Neural progenitor cell (in vitro differentiated cells): ENCODE data around the gene BMP3. TPM values are rescaled to one million over a fixed set of nuclear protein-coding genes. Genes with fewer than 3 reads are reported as not detected.

Experiments
- DNase-seq: peaks from one replicate; pipeline ENCODE4 v3.0.0-alpha.2; 2016; ENCODE audit warnings: low spot score
- H2AFZ ChIP-seq: fragments of 200-600 bp; sonication (generic); replicated peaks from 2 replicates; pipeline ENCODE4 v1.6.1; 2016; ENCODE audit warnings: antibody characterized with exemption
- H3F3A ChIP-seq: fragments of 200-600 bp; sonication (generic); 2 replicates; pipeline ENCODE4 v1.6.1; 2016; ENCODE audit warnings: antibody characterized with exemption, low read depth
- H3K27ac ChIP-seq: fragments of 200-600 bp; sonication (generic); 2 replicates; pipeline ENCODE4 v1.5.1; 2016; ENCODE audit warnings: mild to moderate bottlenecking
- H3K27me3 ChIP-seq: fragments of 200-600 bp; sonication (generic); 2 replicates; pipeline ENCODE4 v1.6.1; 2016; ENCODE audit warnings: mild to moderate bottlenecking, moderate library complexity
- H3K36me3 ChIP-seq: fragments of 200-600 bp; sonication (generic); 2 replicates; pipeline ENCODE4 v1.5.1; 2016
- H3K4me1 ChIP-seq: fragments of 200-600 bp; sonication (generic); 2 replicates; pipeline ENCODE4 v1.6.1; 2016; ENCODE audit warnings: mixed run types
- H3K4me2 ChIP-seq: fragments of 200-600 bp; sonication (generic); 2 replicates; pipeline ENCODE4 v1.6.1; 2016
- H3K4me3 ChIP-seq: fragments of 200-600 bp; sonication (generic); 2 replicates; pipeline ENCODE4 v1.5.1; 2016
- H3K79me2 ChIP-seq: fragments of 200-600 bp; sonication (generic); 2 replicates; pipeline ENCODE4 v1.6.1; 2016; ENCODE audit warnings: low read depth
- H3K9ac ChIP-seq: fragments of 200-600 bp; sonication (generic); 2 replicates; pipeline ENCODE4 v1.6.1; 2016
- H3K9me3 ChIP-seq: fragments of 200-600 bp; sonication (generic); 2 replicates; pipeline ENCODE4 v1.5.1; 2016; ENCODE audit warnings: low read depth
- H4K20me1 ChIP-seq: fragments of 200-600 bp; sonication (generic); 2 replicates; pipeline ENCODE4 v1.6.1; 2016; ENCODE audit warnings: low read depth
- H3K27ac Mint-ChIP-seq: 3 replicates; pipeline ENCODE4 v1.8.0; 2021; ENCODE audit warnings: mixed read lengths
- H3K27me3 Mint-ChIP-seq: 2 replicates; pipeline ENCODE4 v1.8.0; 2022; ENCODE audit warnings: low read depth, mild to moderate bottlenecking, inconsistent platforms, moderate library complexity, mixed read lengths; ENCODE audit not compliant: insufficient read depth
- H3K36me3 Mint-ChIP-seq: 3 replicates; pipeline ENCODE4 v1.8.0; 2021; ENCODE audit warnings: mixed read lengths
- H3K4me1 Mint-ChIP-seq: 3 replicates; pipeline ENCODE4 v1.8.0; 2021; ENCODE audit warnings: mixed read lengths
- H3K4me3 Mint-ChIP-seq: 3 replicates; pipeline ENCODE4 v1.8.0; 2021; ENCODE audit warnings: mild to moderate bottlenecking, moderate library complexity, mixed read lengths
- H3K9me3 Mint-ChIP-seq: 3 replicates; pipeline ENCODE4 v1.8.0; 2020; ENCODE audit warnings: mixed read lengths
- EZH2 ChIP-seq: fragments of 200-600 bp; sonication (generic); IDR thresholded peaks from 2 replicates; pipeline ENCODE4 v1.6.1; 2017; ENCODE audit warnings: antibody characterized with exemption, mild to moderate bottlenecking, moderate library complexity
- EZH2phosphoT487 ChIP-seq: fragments of 200-600 bp; sonication (generic); IDR thresholded peaks from 2 replicates; pipeline ENCODE4 v1.6.1; 2017; ENCODE audit warnings: antibody characterized with exemption
- total RNA-seq: library from RNA; depleted of rRNA; stranded (reverse); fragments of >200 nt; gene quantifications from 2 replicates; pipeline ENCODE4 v1.2.3, GENCODE V29; 2015; ENCODE audit warnings: low replicate concordance
- TF ChIP-seq, protein P1 (sequence below): fragments of 200-600 bp; sonication (generic); IDR thresholded peaks from 2 replicates; pipeline ENCODE4 v1.5.1; 2017; ENCODE audit warnings: antibody characterized with exemption, mild to moderate bottlenecking

The BMP3 gene
- total RNA-seq, 1 donor from 2014 or later, result not detected

DNA sequence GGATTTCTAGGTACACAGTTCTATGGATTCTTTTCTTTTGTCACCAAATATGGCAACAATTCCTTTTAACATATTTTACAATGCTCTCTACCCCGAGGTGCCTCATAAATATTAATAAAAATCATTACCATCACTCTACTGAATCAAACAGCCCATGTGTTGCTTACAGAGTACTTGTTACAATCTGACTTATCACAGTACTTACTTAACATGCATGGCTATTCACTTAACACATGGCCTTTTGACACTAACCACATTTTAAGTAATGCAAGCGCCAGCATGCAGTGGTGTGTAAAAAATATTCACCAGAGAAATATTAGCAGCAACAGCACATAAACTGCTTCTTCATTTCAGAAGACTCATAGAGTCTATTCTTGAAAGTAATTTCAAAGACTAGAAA lies 64.9 kb downstream of the BMP3 start:
- Mint-ChIP-seq H3K36me3 (no peaks in the 10 kb centered on the region), H3K4me1 (peaks cover 8% of the 10 kb centered on the region), H3K4me3 (no peak overlapping the region), H3K27me3 (no peaks in the 10 kb centered on the region), H3K27ac (no peak overlapping the region), H3K9me3 (no peaks in the 10 kb centered on the region)
- no peak overlapping the region for H2AFZ ChIP-seq
- no peak overlapping the region for H3K27ac ChIP-seq
- H3K4me2 ChIP-seq, result no peak overlapping the region
- H3K4me1 ChIP-seq, result no peaks in the 10 kb centered on the region
- no peak overlapping the region for H3K9ac ChIP-seq
- no peak for TF ChIP-seq EZH2
- TF ChIP-seq, protein P1, sequence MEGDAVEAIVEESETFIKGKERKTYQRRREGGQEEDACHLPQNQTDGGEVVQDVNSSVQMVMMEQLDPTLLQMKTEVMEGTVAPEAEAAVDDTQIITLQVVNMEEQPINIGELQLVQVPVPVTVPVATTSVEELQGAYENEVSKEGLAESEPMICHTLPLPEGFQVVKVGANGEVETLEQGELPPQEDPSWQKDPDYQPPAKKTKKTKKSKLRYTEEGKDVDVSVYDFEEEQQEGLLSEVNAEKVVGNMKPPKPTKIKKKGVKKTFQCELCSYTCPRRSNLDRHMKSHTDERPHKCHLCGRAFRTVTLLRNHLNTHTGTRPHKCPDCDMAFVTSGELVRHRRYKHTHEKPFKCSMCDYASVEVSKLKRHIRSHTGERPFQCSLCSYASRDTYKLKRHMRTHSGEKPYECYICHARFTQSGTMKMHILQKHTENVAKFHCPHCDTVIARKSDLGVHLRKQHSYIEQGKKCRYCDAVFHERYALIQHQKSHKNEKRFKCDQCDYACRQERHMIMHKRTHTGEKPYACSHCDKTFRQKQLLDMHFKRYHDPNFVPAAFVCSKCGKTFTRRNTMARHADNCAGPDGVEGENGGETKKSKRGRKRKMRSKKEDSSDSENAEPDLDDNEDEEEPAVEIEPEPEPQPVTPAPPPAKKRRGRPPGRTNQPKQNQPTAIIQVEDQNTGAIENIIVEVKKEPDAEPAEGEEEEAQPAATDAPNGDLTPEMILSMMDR, result no peak
- no peak for TF ChIP-seq EZH2phosphoT487
- no peaks in the 10 kb centered on the region for H3K9me3 ChIP-seq
- H4K20me1 ChIP-seq, result no peaks in the 10 kb centered on the region
- no peaks in the 10 kb centered on the region for H3K79me2 ChIP-seq
- no peaks in the 10 kb centered on the region for H3K27me3 ChIP-seq
- DNase-seq, result no peak
- peaks cover 3% of the 10 kb centered on the region for H3K36me3 ChIP-seq
- H3K4me3 ChIP-seq, result no peak overlapping the region
- H3F3A ChIP-seq, result no peaks in the 10 kb centered on the region

DNA sequence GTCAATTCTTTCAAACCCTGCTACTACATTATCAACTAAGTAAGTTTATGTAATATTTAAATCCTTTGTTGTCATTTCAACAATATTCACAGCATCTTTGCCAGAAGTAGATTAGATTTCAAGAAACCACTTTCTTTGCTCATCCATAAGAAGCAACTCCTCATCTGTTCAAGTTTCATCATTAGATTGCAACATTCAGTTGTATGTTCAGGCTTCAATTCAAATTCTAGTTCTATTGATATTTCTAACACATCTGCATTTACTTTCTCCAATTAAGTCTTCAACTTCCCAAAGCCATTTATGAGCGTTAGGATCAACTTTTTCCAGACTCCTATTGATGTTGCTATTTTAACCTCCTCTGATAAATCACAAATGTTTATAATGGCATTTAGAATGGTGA lies 66.1 kb downstream of the BMP3 start:
- H3K27ac Mint-ChIP-seq, result no peak overlapping the region
- H3K36me3 Mint-ChIP-seq, result no peaks in the 10 kb centered on the region
- H3K4me1 Mint-ChIP-seq, result peaks cover 8% of the 10 kb centered on the region
- H3F3A ChIP-seq, result no peaks in the 10 kb centered on the region
- H3K9me3 Mint-ChIP-seq, result no peaks in the 10 kb centered on the region
- H3K4me2 ChIP-seq, result no peak overlapping the region
- no peak overlapping the region for H3K4me3 ChIP-seq
- no peaks in the 10 kb centered on the region for H3K27me3 ChIP-seq
- no peak overlapping the region for H3K9ac ChIP-seq
- no peaks in the 10 kb centered on the region for H3K27me3 Mint-ChIP-seq
- peaks cover 3% of the 10 kb centered on the region for H3K36me3 ChIP-seq
- TF ChIP-seq, protein P1, result no peak
- no peak for TF ChIP-seq EZH2
- no peaks in the 10 kb centered on the region for H3K4me1 ChIP-seq
- H3K79me2 ChIP-seq, result no peaks in the 10 kb centered on the region
- no peak overlapping the region for H3K4me3 Mint-ChIP-seq
- H4K20me1 ChIP-seq, result no peaks in the 10 kb centered on the region
- H3K9me3 ChIP-seq, result no peaks in the 10 kb centered on the region
- H2AFZ ChIP-seq, result no peak overlapping the region
- no peak overlapping the region for H3K27ac ChIP-seq
- no peak for DNase-seq

DNA sequence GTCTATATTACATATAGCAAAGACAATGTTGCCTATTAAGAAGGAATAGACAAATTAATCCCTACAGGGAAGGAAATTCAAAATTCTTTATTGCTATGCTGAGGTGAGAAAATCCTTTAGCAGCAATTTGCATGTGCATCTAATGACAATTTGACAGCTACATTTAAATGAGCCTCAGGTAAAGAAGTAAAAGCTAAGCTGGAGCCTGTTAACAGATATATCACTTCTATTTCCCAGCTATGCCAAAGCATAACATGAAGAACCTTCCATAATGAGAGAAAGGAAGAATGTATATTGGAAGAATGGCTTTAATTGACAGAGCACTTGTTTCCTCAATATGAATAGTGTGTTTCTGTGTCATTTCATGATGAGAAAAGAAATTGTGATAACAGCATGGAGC lies 71.6 kb downstream of the BMP3 start:
- H3K9me3 Mint-ChIP-seq, result no peaks in the 10 kb centered on the region
- Histone ChIP-seq H3K27ac (no peak overlapping the region), H2AFZ (no peak overlapping the region), H3K36me3 (peaks cover 3% of the 10 kb centered on the region), H3K9ac (no peak overlapping the region), H3K27me3 (no peaks in the 10 kb centered on the region), H3K4me1 (no peaks in the 10 kb centered on the region), H3K79me2 (no peaks in the 10 kb centered on the region), H3F3A (no peaks in the 10 kb centered on the region), H3K9me3 (no peaks in the 10 kb centered on the region), H3K4me3 (no peak overlapping the region), H3K4me2 (no peak overlapping the region), H4K20me1 (no peaks in the 10 kb centered on the region)
- TF ChIP-seq EZH2phosphoT487 (no peak), EZH2 (no peak)
- TF ChIP-seq, protein P1, result no peak
- no peak overlapping the region for H3K27ac Mint-ChIP-seq
- H3K4me1 Mint-ChIP-seq, result no peaks in the 10 kb centered on the region
- H3K36me3 Mint-ChIP-seq, result no peaks in the 10 kb centered on the region
- no peak for DNase-seq
- no peak overlapping the region for H3K4me3 Mint-ChIP-seq
- no peaks in the 10 kb centered on the region for H3K27me3 Mint-ChIP-seq

DNA sequence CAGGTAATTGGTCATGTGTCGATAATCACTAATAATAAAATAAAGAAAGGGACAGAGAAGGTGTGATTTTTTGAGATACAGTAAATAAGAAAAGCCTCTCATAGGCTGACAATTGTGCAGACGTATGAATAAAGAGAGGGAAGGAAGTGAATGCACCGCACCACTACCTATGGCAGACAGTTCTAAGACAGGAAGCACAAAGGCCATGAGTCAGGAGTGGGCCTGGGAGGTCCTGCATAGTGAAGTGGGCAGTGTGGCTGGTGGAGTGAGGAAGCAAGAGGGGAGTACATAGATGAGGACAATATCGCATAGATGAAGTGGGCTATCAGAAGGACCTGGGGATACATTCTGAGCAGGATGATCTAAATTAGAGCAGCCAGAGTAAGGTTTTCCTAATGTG lies 75.6 kb downstream of the BMP3 start:
- H3K36me3 ChIP-seq, result no peaks in the 10 kb centered on the region
- no peak overlapping the region for H2AFZ ChIP-seq
- Mint-ChIP-seq H3K9me3 (no peaks in the 10 kb centered on the region), H3K4me3 (no peak overlapping the region), H3K27ac (no peak overlapping the region), H3K36me3 (no peaks in the 10 kb centered on the region), H3K4me1 (no peaks in the 10 kb centered on the region), H3K27me3 (no peaks in the 10 kb centered on the region)
- H3F3A ChIP-seq, result no peaks in the 10 kb centered on the region
- no peak overlapping the region for H3K9ac ChIP-seq
- no peak overlapping the region for H3K4me3 ChIP-seq
- no peaks in the 10 kb centered on the region for H4K20me1 ChIP-seq
- no peaks in the 10 kb centered on the region for H3K79me2 ChIP-seq
- no peaks in the 10 kb centered on the region for H3K4me1 ChIP-seq
- TF ChIP-seq EZH2 (no peak), EZH2phosphoT487 (no peak)
- TF ChIP-seq, protein P1, result no peak
- H3K27me3 ChIP-seq, result no peaks in the 10 kb centered on the region
- no peak for DNase-seq
- H3K27ac ChIP-seq, result no peak overlapping the region
- no peak overlapping the region for H3K4me2 ChIP-seq
- no peaks in the 10 kb centered on the region for H3K9me3 ChIP-seq
